Esophagus muscularis mucosa (tissue), 4 donors: ENCODE data around the gene CNOT6. TPM values are rescaled to one million over a fixed set of nuclear protein-coding genes. Genes with fewer than 3 reads are reported as not detected.
A peak's percentile ranks its signal among the peaks of the same experiment; 100 is the strongest.
"Not testable (repeated sequence)": the region's sequence is repeated elsewhere in the genome, so short reads cannot be mapped to it uniquely, and the experiment has no call there.

ENCODE experiments used
- DNase-seq: peaks from one replicate; pipeline ENCODE4 v3.0.0-alpha.2; 2017; ENCODE audit errors: extremely low spot score
- H3K27ac ChIP-seq, 4 donors: fragments of 200-600 bp; sonication (generic); replicated peaks in 1 of 4; 1 replicate in 3 of 4; 2 replicates in 1 of 4; pipeline ENCODE4 v1.5.1; 2016 to 2019; ENCODE audit warnings: mild to moderate bottlenecking in 1 of 4
- H3K27me3 ChIP-seq, 4 donors: fragments of 200-600 bp; sonication (generic); one replicate each; pipeline versions ENCODE4 v1.5.1 to v1.6.0; 2016 to 2019
- H3K36me3 ChIP-seq, 4 donors: fragments of 200-600 bp; sonication (generic); one replicate each; pipeline ENCODE4 v1.5.1; 2016 to 2019
- H3K4me1 ChIP-seq, 4 donors: fragments of 200-600 bp; sonication (generic); one replicate each; pipeline ENCODE4 v1.5.1; 2016 to 2019
- H3K4me3 ChIP-seq, 4 donors: fragments of 200-600 bp; sonication (generic); 1 replicate in 2 of 4; 2 replicates in 2 of 4; pipeline ENCODE4 v1.5.1; 2016 to 2019; ENCODE audit warnings: mild to moderate bottlenecking in 4 of 4, moderate library complexity in 1 of 4
- H3K9me3 ChIP-seq, 4 donors: fragments of 200-600 bp; sonication (generic); 1 replicate in 3 of 4; 2 replicates in 1 of 4; pipeline ENCODE4 v1.5.1; 2016 to 2019
- EP300 ChIP-seq: sonication (generic); formaldehyde crosslinking; IDR thresholded peaks from one replicate; pipeline ENCODE4 v1.6.1; 2017; ENCODE audit warnings: antibody characterized with exemption
- POLR2A ChIP-seq: fragments of 450-650 bp; IDR thresholded peaks from one replicate; pipeline ENCODE4 v1.6.1; 2017; ENCODE audit warnings: antibody characterized with exemption, moderate library complexity, mild to moderate bottlenecking, low read depth
- POLR2AphosphoS5 ChIP-seq, 2 donors: sonication (generic); formaldehyde crosslinking; IDR thresholded peaks; one replicate each; pipeline ENCODE4 v1.6.1; 2017; ENCODE audit warnings: antibody characterized with exemption in 2 of 2
- WGBS: methylation state at CpG from one replicate; pipeline ENCODE4 v1.1.5; 2018; 5-methylcytosine and 5-hydroxymethylcytosine counted together
- intact Hi-C: fragments of 100-400 bp; cut with DNase I; formaldehyde crosslinking; loops from one replicate; pipeline ENCODE4 v1.15.1; 2023
- total RNA-seq, 4 donors: library from RNA; depleted of rRNA; stranded (reverse); fragments of >200 nt; gene quantifications; one replicate each; pipeline versions ENCODE4 v1.1.0 to v1.2.1, GENCODE V29; 2016
- TF ChIP-seq, protein P1 (sequence below), 3 experiments: fragments of 200-600 bp in 2 of 3; fragments of 450-650 bp in 1 of 3; sonication (generic) in 2 of 3; IDR thresholded peaks; one replicate each; pipeline ENCODE4 v1.5.1; 2017 to 2019; ENCODE audit warnings: antibody characterized with exemption in 3 of 3, mild to moderate bottlenecking in 2 of 3, moderate library complexity in 1 of 3

Gene CNOT6
- total RNA-seq, 4 donors from 2014 or later: 17.7 to 26.4 (median 20.5) TPM

- Histone ChIP-seq H3K36me3 (peaks cover 0 to 3% (median 0%) of the 10 kb centered on the region in 4 donors), H3K9me3 (no peaks in the 10 kb centered on the region), H3K4me3 (peak overlapping the region; percentile 95 to 100 (median 99)), H3K4me1 (peaks cover 22 to 39% (median 34%) of the 10 kb centered on the region in 4 donors), H3K27me3 (no peaks in the 10 kb centered on the region), H3K27ac (peak overlapping the region; percentile 94 to 97 (median 96))
- intact Hi-C loops: loop anchor here (10.0 kb wide), 1 partner anchor 140 kb away; the partner anchor contains the start of gene GFPT2
- no peak for DNase-seq
- 0% methylated on average over 6 of the region's 92 CpGs for WGBS
- TF ChIP-seq, protein P1, sequence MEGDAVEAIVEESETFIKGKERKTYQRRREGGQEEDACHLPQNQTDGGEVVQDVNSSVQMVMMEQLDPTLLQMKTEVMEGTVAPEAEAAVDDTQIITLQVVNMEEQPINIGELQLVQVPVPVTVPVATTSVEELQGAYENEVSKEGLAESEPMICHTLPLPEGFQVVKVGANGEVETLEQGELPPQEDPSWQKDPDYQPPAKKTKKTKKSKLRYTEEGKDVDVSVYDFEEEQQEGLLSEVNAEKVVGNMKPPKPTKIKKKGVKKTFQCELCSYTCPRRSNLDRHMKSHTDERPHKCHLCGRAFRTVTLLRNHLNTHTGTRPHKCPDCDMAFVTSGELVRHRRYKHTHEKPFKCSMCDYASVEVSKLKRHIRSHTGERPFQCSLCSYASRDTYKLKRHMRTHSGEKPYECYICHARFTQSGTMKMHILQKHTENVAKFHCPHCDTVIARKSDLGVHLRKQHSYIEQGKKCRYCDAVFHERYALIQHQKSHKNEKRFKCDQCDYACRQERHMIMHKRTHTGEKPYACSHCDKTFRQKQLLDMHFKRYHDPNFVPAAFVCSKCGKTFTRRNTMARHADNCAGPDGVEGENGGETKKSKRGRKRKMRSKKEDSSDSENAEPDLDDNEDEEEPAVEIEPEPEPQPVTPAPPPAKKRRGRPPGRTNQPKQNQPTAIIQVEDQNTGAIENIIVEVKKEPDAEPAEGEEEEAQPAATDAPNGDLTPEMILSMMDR (IDR thresholded peaks at IDR 0.05): no peak
- TF ChIP-seq POLR2AphosphoS5 (IDR thresholded peaks at IDR 0.05) (no peak), POLR2A (no peak), EP300 (no peak)
These were observed 467 bp downstream of the CNOT6 start for GRCh38 chr5:180494510-180495181.

GRCh38 chr5:180495292-180495691, 1.1 kb downstream of the CNOT6 start:
- no peak for DNase-seq
- H3K27me3 ChIP-seq: no peaks in the 10 kb centered on the region
- H3K4me1 ChIP-seq: peaks cover 22 to 39% (median 34%) of the 10 kb centered on the region in 4 donors
- TF ChIP-seq POLR2A: no peak
- TF ChIP-seq POLR2AphosphoS5 (IDR thresholded peaks at IDR 0.05): no peak
- TF ChIP-seq, protein P1 (IDR thresholded peaks at IDR 0.05): no peak
- TF ChIP-seq EP300: no peak
- intact Hi-C loops: loop anchor here (10.0 kb wide), 1 partner anchor 140 kb away; the partner anchor contains the start of gene GFPT2
- 13% methylated on average over 7 of the region's 7 CpGs for WGBS
- peak overlapping the region; percentile 94 to 97 (median 96) for H3K27ac ChIP-seq
- peak overlapping the region; percentile 95 to 100 (median 99) for H3K4me3 ChIP-seq
- H3K36me3 ChIP-seq: peaks cover 0 to 4% (median 1%) of the 10 kb centered on the region in 4 donors
- H3K9me3 ChIP-seq: no peaks in the 10 kb centered on the region

GRCh38 chr5:180495991-180496741, 2.0 kb downstream of the CNOT6 start:
- H3K36me3 ChIP-seq: peaks cover 0 to 5% (median 1%) of the 10 kb centered on the region in 4 donors
- peaks cover 22 to 39% (median 34%) of the 10 kb centered on the region in 4 donors for H3K4me1 ChIP-seq
- no peaks in the 10 kb centered on the region for H3K9me3 ChIP-seq
- no peak overlapping the region for H3K27ac ChIP-seq
- 82% methylated on average over 18 of the region's 18 CpGs for WGBS
- H3K27me3 ChIP-seq: no peaks in the 10 kb centered on the region
- TF ChIP-seq POLR2AphosphoS5 (IDR thresholded peaks at IDR 0.05) (no peak), EP300 (no peak), POLR2A (no peak)
- TF ChIP-seq, protein P1 (IDR thresholded peaks at IDR 0.05): no peak
- intact Hi-C loops: loop anchor here (10.0 kb wide), 1 partner anchor 141 kb away; the partner anchor contains the start of gene GFPT2
- peak overlapping the region; percentile 95 to 100 (median 99) for H3K4me3 ChIP-seq
- DNase-seq: no peak

- H3K4me1 ChIP-seq: peaks cover 22 to 39% (median 34%) of the 10 kb centered on the region in 4 donors
- not testable (repeated sequence) for H3K36me3 ChIP-seq, DNase-seq, H3K4me3 ChIP-seq, H3K27ac ChIP-seq, H3K9me3 ChIP-seq, H3K27me3 ChIP-seq
- intact Hi-C loops: loop anchor here (10.0 kb wide), 1 partner anchor 142 kb away; the partner anchor contains the start of gene GFPT2
- WGBS: 89% methylated on average over 9 of the region's 9 CpGs
These were observed 2.6 kb downstream of the CNOT6 start for GRCh38 chr5:180496806-180497205.

DNA sequence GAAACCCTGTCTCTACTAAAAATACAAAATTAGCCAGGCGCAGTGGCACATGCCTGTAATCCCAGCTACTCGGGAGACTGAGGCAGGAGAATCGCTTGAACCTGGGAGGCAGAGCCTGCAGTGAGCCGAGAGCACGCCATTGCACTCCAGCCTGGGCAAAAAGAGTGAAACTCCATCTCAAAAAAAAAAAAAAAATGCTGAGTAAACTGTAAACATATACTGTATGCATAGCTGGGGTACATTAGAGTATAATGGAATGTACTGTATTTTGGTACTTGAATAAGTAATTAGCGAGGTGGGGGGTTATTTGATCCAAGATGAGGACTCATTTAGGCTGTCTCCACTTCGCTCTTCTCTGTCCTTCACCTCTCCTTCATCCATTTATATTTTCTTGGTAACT, 3.7 kb downstream of the CNOT6 start:
- not testable (repeated sequence) for DNase-seq
- H3K4me1 ChIP-seq: peaks cover 22 to 39% (median 34%) of the 10 kb centered on the region in 4 donors
- 91% methylated on average over 7 of the region's 7 CpGs for WGBS

More for the DNA sequence above, 3.7 kb downstream of the CNOT6 start:
- intact Hi-C loops: loop anchor here (10.0 kb wide), 1 partner anchor 143 kb away; the partner anchor contains the start of gene GFPT2
- not testable (repeated sequence) for H3K27me3 ChIP-seq, H3K9me3 ChIP-seq, H3K4me3 ChIP-seq, H3K36me3 ChIP-seq, H3K27ac ChIP-seq
